ENCODE measurements around the gene TTLL11. TPM values are rescaled to one million over a fixed set of nuclear protein-coding genes. Genes with fewer than 3 reads are reported as not detected.

TTLL11 gene
- total RNA-seq, 4 donors from 2014 or later = 3.0 to 9.9 (median 7.4) TPM

DNA sequence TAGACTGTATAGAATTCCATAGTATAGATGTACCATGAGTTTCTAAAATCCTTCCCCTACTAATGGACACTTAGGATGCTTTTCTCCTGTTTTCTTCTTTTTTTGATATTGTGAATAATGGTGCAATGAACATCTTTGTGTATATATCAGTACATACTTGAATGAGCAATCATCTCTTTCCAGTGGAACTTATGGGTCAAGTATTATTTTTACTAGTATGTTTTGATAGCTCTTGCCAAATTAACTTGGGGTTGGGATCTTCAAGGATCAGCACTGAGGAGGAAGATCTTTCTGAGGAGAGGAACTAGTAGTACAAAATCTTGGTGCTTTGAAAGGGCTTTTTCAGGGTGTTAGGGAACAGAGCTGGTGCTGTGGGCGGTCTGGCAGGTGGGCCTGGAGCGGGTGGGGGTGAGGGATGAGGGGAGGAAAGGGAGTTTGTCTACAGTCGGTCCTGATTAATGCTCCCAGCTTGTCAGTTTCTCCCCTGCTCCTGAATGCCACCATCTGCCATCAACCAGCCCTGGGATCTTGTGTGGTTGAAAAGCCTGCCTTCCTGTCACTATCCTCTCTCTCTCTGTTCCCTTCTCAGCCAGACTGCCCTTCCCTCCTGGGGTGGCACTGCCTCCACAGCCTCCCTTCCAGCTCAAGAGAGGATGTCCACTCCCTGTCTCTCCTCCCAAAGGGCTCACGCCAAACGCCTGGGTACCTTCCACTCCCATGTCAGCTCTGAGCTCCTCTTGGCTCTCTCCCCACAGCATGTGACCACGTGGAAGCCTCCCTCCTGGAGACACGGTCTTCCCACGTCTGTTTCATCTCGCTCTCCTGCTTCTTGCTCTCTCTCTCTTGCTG lies 255.8 kb downstream of the TTLL11 start:
- DNase-seq = peak in 2 of 3 donors; percentile 5 to 34
- Histone ChIP-seq H3K36me3 (no peaks in the 10 kb centered on the region), H3K4me3 (no peak overlapping the region), H3K4me1 (no peaks in the 10 kb centered on the region), H3K27me3 (no peaks in the 10 kb centered on the region), H3K27ac (no peak overlapping the region), H3K9me3 (no peaks in the 10 kb centered on the region)
- TF ChIP-seq POLR2A (IDR thresholded peaks at IDR 0.05) = no peak
- TF ChIP-seq, protein P1, sequence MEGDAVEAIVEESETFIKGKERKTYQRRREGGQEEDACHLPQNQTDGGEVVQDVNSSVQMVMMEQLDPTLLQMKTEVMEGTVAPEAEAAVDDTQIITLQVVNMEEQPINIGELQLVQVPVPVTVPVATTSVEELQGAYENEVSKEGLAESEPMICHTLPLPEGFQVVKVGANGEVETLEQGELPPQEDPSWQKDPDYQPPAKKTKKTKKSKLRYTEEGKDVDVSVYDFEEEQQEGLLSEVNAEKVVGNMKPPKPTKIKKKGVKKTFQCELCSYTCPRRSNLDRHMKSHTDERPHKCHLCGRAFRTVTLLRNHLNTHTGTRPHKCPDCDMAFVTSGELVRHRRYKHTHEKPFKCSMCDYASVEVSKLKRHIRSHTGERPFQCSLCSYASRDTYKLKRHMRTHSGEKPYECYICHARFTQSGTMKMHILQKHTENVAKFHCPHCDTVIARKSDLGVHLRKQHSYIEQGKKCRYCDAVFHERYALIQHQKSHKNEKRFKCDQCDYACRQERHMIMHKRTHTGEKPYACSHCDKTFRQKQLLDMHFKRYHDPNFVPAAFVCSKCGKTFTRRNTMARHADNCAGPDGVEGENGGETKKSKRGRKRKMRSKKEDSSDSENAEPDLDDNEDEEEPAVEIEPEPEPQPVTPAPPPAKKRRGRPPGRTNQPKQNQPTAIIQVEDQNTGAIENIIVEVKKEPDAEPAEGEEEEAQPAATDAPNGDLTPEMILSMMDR (IDR thresholded peaks at IDR 0.05) = no peak

DNA sequence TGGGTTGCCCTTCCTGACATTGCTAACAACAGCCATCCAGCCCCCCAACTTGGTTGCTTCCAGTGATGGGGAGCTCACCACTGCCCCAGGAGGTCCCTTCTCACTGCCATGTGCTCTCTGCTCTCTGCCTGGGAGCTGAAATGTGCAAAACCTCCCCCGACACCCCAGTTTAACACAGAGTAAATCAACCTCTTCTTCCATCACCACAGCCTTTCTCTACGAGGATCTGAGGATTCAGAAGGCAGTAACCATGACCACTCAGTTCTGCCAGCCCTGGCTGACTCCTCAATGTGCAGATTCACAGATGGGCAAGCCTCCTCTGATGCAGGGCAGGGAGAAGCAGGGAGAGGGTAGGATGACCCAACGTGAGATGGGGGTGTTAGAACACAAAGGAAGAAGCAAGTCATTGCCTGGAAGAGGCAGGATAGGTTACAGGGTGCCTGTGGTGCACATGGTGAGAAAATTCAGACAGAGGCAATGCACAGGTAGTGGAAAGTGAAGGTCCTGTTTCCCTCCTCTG lies 256.7 kb downstream of the TTLL11 start:
- H3K36me3 ChIP-seq = no peaks in the 10 kb centered on the region
- no peaks in the 10 kb centered on the region for H3K27me3 ChIP-seq
- H3K27ac ChIP-seq = no peak overlapping the region
- DNase-seq = peak in 1 of 3 donors; percentile 10
- H3K4me1 ChIP-seq = no peaks in the 10 kb centered on the region
- no peaks in the 10 kb centered on the region for H3K9me3 ChIP-seq
- TF ChIP-seq, protein P1 (IDR thresholded peaks at IDR 0.05) = no peak
- TF ChIP-seq POLR2A (IDR thresholded peaks at IDR 0.05) = no peak
- no peak overlapping the region for H3K4me3 ChIP-seq

DNA sequence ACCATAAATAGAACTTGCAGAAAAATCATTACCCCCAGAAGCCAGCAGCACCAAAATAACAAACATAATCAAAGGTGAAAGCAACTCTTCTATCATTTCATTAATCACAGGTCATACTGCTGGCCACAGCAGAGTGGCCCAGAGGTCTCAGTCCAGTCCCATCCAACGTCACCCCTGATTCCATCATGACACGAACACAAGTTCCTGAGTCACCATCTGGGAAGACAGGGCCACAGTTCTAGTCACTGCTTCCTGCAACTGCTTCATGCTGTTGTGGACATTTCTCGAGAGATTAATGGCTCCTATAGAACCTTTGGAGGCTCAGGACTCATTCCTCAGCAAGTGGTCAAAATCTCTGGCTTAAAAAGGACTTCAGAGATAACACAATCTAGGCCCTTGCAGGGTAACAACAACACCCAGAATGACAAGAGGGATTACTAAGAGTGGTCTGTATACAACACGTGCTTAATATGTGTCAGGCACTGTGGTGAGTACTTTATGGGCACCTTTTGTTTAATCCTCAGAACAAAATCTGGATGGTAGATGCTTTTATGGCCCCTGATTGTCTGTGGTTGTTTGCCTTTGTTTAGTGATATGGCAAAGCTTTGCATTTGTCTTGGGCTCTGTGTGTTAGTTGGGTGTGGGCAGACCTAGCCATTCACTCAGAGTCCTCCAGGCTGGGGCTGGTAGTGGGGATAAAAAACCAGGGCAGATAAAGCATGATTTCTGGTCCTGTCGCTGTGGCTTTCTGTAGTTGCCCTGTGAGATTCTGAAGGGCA lies 257.3 kb downstream of the TTLL11 start:
- Histone ChIP-seq H3K9me3 (no peaks in the 10 kb centered on the region), H3K27me3 (no peaks in the 10 kb centered on the region), H3K4me1 (no peaks in the 10 kb centered on the region), H3K4me3 (no peak overlapping the region), H3K27ac (no peak overlapping the region), H3K36me3 (no peaks in the 10 kb centered on the region)
- DNase-seq = peak in 2 of 3 donors; percentile 8 to 25
- TF ChIP-seq, protein P1 (IDR thresholded peaks at IDR 0.05) = no peak
- no peak for TF ChIP-seq POLR2A (IDR thresholded peaks at IDR 0.05)

DNA sequence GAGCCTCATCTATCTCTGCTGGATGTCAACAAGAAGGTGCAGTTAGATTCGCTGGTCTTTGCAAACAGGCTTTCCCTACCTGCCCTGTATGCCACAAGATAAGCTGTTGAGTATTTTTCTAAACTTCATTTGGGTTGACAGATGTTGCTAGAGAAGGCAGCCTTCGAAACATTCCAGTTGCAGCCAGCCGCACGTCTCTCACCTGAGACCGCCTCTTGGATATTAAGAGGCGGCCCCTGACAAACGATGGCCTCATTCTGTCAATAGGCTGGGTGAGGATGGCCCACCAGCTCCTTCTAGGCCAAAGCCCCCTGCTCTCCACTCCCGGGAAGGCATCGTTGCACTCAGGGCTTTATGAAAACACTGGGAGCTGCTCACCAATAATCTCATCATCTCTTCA lies 260.0 kb downstream of the TTLL11 start:
- Histone ChIP-seq H3K36me3 (no peaks in the 10 kb centered on the region), H3K9me3 (no peaks in the 10 kb centered on the region), H3K4me1 (no peaks in the 10 kb centered on the region), H3K27ac (no peak overlapping the region), H3K4me3 (no peak overlapping the region), H3K27me3 (no peaks in the 10 kb centered on the region)
- TF ChIP-seq, protein P1 (IDR thresholded peaks at IDR 0.05) = no peak
- TF ChIP-seq POLR2A (IDR thresholded peaks at IDR 0.05) = no peak
- DNase-seq = peak in 2 of 3 donors; percentile 5 to 13

- H3K27me3 ChIP-seq = no peaks in the 10 kb centered on the region
- H3K4me3 ChIP-seq = no peak overlapping the region
- H3K27ac ChIP-seq = no peak overlapping the region
- no peaks in the 10 kb centered on the region for H3K4me1 ChIP-seq
- no peaks in the 10 kb centered on the region for H3K36me3 ChIP-seq
- peak in 2 of 3 donors; percentile 8 to 30 for DNase-seq
- TF ChIP-seq, protein P1 (IDR thresholded peaks at IDR 0.05) = no peak
- TF ChIP-seq POLR2A (IDR thresholded peaks at IDR 0.05) = no peak
- H3K9me3 ChIP-seq = no peaks in the 10 kb centered on the region
Measured at GRCh38 chr9:121831869-121832268, 261.2 kb downstream of the TTLL11 start.

Data from Peyer's patch (tissue), 4 donors.